Measurements from ENCODE around the gene TMEM235.
"Not testable (repeated sequence)": the region's sequence is repeated elsewhere in the genome, so short reads cannot be mapped to it uniquely, and the experiment has no call there.

The TMEM235 gene

GRCh38 chr17:78214706-78215061 is 16.7 kb upstream of the TMEM235 start:
- in situ Hi-C loops (cut with MboI; ENCODE audit: low sequenced_read_pairs), result no loop called here

GRCh38 chr17:78219396-78220150 is 11.9 kb upstream of the TMEM235 start:
- in situ Hi-C loops (cut with MboI; ENCODE audit: low sequenced_read_pairs), result no loop called here

- in situ Hi-C loops (cut with MboI; ENCODE audit: low sequenced_read_pairs), result no loop called here
Observed at GRCh38 chr17:78223061-78223460, 8.4 kb upstream of the TMEM235 start.

GRCh38 chr17:78223765-78224164 is 7.7 kb upstream of the TMEM235 start:
- in situ Hi-C loops (cut with MboI; ENCODE audit: low sequenced_read_pairs), result no loop called here

- in situ Hi-C loops (cut with MboI; ENCODE audit: low sequenced_read_pairs), result no loop called here
Observed at GRCh38 chr17:78224231-78225087, 7.0 kb upstream of the TMEM235 start.

- in situ Hi-C loops (cut with MboI; ENCODE audit: low sequenced_read_pairs), result no loop called here
Observed at GRCh38 chr17:78225088-78225865, 6.2 kb upstream of the TMEM235 start.

GRCh38 chr17:78226055-78226758 is 5.2 kb upstream of the TMEM235 start:
- in situ Hi-C loops (cut with MboI; ENCODE audit: low sequenced_read_pairs), result no loop called here

- in situ Hi-C loops (cut with MboI; ENCODE audit: low sequenced_read_pairs), result no loop called here
Observed at GRCh38 chr17:78226759-78227454, 4.5 kb upstream of the TMEM235 start.

GRCh38 chr17:78227455-78227916 is 3.9 kb upstream of the TMEM235 start:
- in situ Hi-C loops (cut with MboI; ENCODE audit: low sequenced_read_pairs), result no loop called here

GRCh38 chr17:78228176-78228575 is 3.3 kb upstream of the TMEM235 start:
- in situ Hi-C loops (cut with MboI; ENCODE audit: low sequenced_read_pairs), result no loop called here

- in situ Hi-C loops (cut with MboI; ENCODE audit: low sequenced_read_pairs), result no loop called here
Observed at GRCh38 chr17:78230252-78230962, 1.0 kb upstream of the TMEM235 start.

GRCh38 chr17:78231991-78232858 is 794 bp downstream of the TMEM235 start:
- in situ Hi-C loops (cut with MboI; ENCODE audit: low sequenced_read_pairs), result no loop called here

- in situ Hi-C loops (cut with MboI; ENCODE audit: low sequenced_read_pairs), result no loop called here
Observed at GRCh38 chr17:78232859-78233173, 1.4 kb downstream of the TMEM235 start.

- in situ Hi-C loops (cut with MboI; ENCODE audit: low sequenced_read_pairs), result no loop called here
Observed at GRCh38 chr17:78233678-78234077, 2.2 kb downstream of the TMEM235 start.

GRCh38 chr17:78234261-78234865 is 2.9 kb downstream of the TMEM235 start:
- in situ Hi-C loops (cut with MboI; ENCODE audit: low sequenced_read_pairs), result no loop called here

GRCh38 chr17:78235022-78235421 is 3.6 kb downstream of the TMEM235 start:
- in situ Hi-C loops (cut with MboI; ENCODE audit: low sequenced_read_pairs), result not testable (repeated sequence)

GRCh38 chr17:78235885-78236284 is 4.5 kb downstream of the TMEM235 start:
- in situ Hi-C loops (cut with MboI; ENCODE audit: low sequenced_read_pairs), result no loop called here
